GM19099 (cell line): Measurements from ENCODE around the gene ABHD4.

ENCODE experiments used
- POLR2A ChIP-seq: IDR thresholded peaks from 3 replicates; pipeline ENCODE4 v1.6.1; 2011; ENCODE audit warnings: low read depth; ENCODE audit not compliant: insufficient read length; ENCODE audit errors: extremely low read depth

The ABHD4 gene

DNA sequence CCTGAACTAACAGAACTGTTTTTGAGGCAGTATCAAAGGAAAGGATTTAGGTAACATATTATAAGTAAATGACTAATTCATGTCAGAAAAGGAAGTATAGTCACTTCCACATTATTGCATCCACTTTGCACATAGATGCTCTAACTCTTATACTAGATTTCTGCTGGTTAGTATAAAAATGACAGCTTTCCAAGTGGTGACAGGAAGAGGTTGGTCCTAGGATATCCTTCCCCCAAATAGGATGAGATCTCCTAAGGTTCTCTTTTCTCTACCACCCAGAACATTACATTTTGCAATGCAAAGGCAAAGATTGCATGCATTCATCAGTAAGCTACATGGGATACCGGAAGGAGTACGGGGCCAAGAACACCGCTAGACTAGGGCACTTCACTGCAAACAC, 24.3 kb upstream of the ABHD4 start:
- TF ChIP-seq POLR2A = no peak

DNA sequence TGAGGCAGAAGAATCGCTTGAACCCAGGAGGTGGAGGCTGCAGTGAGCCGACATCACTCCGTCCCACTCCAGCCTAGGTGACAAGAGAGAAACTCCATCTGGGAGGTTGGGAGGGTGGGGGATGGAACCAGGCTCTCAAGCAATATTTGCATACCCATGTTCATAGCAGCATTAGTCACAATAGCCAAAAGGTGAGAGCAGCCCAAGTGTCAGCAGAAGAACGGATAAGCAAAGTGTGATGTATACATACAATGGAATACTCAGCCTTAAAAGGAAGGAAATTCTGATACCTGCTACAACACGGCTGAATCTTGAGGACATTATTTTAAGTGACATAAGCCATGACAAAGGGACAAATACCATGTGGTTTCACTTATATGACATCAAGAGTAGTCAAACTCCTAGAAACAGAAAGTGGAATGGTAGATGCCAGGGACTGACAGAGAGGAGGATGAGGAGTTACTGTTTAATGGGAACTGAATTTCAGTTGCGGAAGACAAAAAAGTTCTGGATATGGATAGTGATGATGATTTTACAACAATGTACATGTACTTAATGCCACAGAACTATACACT, 20.7 kb upstream of the ABHD4 start:
- no peak for TF ChIP-seq POLR2A

DNA sequence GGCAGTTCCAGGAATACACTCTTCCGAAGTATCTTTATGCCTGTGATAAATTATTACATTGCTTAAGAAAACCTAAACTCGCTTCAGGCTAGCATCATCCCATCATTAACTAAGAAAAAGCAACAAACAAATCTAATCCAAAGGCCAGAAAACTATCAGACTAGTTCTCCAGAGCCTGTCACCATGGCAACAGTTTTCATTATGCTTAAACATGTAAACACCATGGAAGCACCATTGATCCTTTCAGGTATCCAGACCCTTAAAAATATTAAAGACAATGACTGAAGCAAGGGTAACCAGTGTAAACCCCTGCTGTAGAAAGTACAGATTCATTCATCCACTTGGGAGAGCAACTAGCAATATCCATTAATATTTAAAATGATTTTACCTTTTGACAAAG, 18.9 kb upstream of the ABHD4 start:
- no peak for TF ChIP-seq POLR2A

DNA sequence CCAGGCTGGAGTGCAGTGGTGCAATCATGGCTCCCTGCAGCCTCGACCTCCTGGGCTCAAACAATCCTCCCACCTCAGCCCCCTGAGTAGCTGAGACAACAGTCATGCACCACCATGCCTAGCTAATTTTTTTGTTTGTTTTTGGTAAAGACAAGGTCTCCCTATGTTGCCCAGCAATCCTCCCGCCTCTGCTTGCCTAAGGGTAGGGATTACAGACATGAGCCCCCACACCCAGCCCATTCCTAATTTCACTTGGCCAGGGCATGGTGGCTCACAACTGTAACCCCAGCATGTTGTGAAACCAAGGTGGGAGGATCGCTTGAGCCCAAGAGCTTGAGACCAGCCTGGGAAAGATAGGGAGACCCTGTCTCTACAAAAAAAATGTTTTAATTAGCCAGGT, 18.2 kb upstream of the ABHD4 start:
- TF ChIP-seq POLR2A = no peak

DNA sequence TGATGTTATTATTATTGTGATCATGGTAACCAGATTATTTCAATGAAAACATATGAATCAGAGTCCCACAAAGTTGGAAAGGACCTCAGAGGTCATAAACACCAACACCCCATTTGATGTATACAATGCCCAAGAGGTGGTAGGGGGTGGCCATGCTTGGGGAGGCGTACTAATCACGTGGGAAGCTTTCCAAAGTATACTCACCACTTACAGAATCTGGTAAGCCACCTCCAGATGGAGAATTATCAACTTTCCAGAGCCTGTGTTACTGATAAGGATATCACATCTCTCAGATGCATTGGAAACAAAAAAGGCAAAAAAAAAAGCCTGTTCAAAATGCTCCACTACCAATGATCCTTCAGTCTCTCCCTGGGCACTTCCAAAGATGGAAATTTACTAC, 17.5 kb upstream of the ABHD4 start:
- no peak for TF ChIP-seq POLR2A

GRCh38 chr14:22583994-22584393, 14.1 kb upstream of the ABHD4 start:
- TF ChIP-seq POLR2A = no peak

DNA sequence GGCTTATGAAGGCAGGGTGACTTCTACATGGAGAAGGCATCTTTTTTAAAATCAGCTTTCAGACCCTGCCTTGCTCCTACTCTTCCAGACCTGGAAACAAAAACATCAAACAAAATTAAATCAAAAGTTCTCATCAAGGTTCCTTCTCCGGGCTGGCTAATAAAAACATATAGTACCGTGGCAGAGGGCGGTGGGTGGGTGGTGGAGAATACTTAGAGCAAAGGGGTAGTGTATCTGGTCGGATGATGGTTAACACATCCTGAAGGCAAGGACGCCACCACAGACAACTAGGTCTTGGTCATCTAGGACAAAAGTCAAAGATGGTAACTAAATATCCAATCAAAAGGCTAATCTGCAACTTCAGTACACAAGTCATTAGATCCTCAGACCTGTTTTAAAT, 10.9 kb upstream of the ABHD4 start:
- TF ChIP-seq POLR2A = no peak

DNA sequence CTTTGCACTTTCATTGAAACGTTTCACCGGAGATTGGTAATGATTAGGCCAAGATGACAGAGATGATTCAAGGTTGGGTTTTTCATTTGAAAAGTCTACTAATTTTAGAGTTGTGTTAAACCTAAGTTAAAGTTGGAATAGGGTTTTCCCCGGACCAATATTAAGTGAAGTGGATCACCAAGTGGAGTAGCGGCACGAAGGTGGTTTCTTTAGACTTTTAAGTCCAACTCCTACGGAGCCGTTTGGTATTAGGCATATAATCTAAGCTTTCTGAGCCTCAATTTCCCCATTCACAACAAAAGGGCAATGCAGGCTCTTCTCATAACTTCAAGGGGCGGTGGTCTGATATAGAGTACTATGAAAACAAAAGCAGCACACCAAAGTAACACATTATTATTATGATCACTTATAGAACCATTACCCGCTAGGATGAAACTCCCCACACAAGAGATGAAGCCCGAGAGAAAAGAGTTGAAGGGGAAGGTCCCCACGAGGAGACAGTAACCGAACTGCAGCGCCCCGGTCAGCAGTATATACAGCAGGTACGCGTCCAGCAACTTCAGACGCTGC, 9.5 kb upstream of the ABHD4 start:
- TF ChIP-seq POLR2A = no peak

DNA sequence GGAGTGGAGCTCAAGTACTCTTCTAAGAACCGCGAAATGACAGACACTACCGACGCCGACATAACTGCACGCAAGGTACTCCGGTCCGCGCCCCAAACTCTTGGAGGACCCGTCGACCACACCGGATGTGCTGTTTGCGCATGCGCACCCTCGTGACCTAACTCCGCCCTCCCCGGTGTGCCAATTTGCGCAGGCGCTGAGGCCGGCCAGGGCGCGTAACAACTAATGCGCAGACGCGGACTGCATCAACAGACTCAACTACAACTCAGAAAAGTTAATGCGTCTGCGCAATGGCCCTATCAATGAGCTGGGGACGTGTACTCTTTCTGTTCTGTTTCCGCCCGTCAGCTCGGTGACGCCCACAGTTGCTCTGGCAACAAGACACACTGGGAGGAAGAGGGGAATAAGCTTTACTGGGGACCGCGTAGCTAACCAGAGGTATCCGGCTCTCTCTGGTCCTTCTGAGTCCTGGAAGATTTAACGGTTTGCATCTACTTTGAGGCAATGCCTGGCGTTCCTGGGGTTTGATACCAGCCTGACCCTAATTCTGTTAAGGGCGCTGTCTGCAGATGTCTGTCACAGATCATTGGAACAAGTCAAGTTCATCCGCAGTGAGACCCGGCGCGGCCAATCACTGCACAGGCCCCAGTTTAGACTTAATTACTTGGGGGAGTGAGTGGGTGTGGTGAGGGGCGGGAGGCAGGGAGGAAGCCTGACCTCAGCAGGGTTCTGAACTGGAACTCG, 8.8 kb upstream of the ABHD4 start, which contains the start of gene DAD1:
DAD1 (minus strand) TSS at position 129 of the 744 bp plus-strand sequence; CDS start at position 62, 67 bp downstream.
- peak; percentile 97 for TF ChIP-seq POLR2A

DNA sequence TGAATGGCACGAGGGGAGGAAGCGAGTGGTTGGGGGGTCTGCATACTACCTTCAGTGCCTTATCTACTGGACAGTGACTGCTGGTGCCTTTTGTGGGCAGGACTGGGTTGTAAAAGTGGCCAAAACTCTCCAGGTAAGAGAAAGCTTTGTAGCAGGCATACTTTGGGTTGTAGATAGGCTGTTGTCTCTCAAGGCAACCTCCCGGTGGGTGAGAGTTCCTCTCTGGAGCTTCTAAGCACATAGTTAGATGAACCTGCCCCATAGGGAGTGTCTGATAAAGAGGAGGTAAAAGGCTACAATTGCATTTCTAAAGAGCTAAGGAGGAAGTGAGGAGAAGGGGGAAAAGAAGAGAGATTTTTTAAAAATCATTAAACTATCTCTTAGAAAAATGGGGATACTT, 4.9 kb upstream of the ABHD4 start:
- no peak for TF ChIP-seq POLR2A

- no peak for TF ChIP-seq POLR2A
These were observed 4.5 kb upstream of the ABHD4 start for GRCh38 chr14:22593601-22594000.

DNA sequence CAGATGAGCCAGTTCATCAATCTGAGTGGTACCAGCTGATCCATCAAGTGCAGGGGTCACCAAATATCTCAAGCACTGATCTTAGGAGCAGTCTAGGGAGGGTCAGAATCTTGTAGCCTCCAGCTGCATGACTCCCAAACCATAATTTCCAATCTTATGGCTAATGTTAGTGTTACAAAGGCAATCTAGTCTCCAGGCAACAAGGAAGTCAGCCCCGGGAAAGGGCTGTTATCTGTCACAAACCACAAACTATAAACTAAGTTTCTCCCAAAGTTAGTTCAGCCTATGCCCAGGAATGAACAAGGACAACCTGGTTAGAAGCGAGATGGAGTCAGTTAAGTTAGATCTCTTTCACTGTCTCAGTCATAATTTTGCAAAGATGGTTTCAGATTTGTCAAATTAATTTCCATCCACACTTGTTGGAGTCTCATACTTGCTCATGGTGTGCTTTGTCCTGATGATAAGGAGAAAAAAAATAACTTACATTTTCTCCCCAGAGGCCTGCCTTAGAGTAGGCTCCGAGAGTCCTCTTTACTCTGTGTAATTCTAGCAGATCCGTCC, 3.9 kb upstream of the ABHD4 start:
- TF ChIP-seq POLR2A = no peak

- no peak for TF ChIP-seq POLR2A
These were observed 1.7 kb upstream of the ABHD4 start for GRCh38 chr14:22596354-22596879.

DNA sequence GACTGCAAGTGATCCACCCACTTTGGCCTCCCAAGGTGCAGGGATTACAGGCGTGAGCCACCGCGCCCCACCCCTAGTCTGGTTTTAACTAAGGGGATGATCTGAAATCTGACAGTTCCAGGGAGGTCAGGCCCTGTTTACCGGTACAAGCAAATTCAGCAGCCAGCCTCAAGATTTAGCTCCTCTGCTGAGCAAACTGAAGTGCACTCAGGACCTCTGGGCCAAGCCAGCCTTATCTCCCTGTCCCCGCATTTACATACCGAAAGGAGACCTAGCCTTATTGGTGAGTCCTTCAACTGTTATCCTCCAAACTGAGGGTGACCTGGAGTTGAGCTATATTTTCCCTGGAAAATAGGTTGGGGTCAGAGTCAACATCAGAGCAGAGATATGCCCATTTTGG, 835 bp upstream of the ABHD4 start:
- no peak for TF ChIP-seq POLR2A

DNA sequence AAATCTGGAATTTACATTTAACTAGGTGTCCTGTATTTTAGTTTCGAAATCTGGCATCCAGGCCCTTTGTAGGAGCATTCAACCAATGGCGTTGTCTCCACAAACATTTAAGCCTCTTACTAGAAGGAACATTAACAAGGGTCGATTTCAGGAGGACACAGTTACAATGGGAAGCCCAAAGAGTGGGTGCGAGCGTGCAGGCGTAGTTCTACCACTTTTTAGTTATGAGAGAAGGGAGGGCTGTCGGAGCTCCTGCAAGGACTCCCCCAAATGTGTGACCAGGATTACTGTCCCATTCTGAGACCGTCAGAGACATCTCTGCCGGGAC, 365 bp upstream of the ABHD4 start:
- TF ChIP-seq POLR2A = no peak

DNA sequence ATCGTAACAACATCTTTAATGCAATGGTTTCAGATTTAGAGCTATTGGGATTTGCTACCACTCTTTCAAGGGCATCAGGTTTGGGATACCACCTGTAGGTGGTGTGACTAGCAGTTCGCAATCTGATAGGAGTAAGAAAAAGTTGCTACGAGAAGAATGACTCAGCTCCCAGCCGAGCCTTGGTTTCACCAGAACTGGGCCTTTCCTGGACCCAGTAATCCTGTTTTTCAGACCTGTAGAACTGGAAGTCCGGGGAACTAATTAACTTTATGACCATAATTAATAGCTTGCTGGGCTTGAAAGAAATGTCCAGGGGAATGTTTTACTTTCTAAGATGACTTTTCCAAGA, 770 bp downstream of the ABHD4 start:
- no peak for TF ChIP-seq POLR2A

DNA sequence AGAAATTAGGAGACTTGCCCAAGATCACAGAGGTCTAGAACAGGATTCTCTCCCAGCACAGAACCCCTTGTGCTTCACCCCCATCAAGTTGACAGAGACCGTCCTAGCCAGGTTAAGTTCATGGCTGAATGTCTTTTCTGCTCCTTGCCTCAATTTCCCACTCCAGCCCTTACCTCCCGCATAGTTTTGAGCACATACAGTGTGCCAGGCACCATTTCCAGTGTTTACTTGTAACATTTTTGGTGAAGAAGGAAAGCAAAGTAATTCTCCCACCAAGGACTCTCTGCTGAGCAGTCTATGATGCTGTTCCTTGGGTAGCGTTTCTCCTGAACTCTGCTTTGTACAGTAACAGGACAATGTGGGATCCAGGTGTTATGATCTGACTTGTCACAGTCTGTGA, 1.2 kb downstream of the ABHD4 start:
- no peak for TF ChIP-seq POLR2A

GRCh38 chr14:22600027-22600426, 1.9 kb downstream of the ABHD4 start:
- TF ChIP-seq POLR2A = no peak
